Hepatic stellate cell (primary cell): ENCODE results near the gene RNU6-9.
A peak's percentile ranks its signal among the peaks of the same experiment; 100 is the strongest.

Experiments
- DNase-seq: peaks from one replicate; pipeline ENCODE4 v3.0.0; 2011; ENCODE audit warnings: low spot score

Gene RNU6-9

GRCh38 chr19:899336-900042 lies 6.2 kb downstream of the RNU6-9 start:
- no peak for DNase-seq

- no peak for DNase-seq
Measured at GRCh38 chr19:900043-900301, 6.7 kb downstream of the RNU6-9 start.

DNA sequence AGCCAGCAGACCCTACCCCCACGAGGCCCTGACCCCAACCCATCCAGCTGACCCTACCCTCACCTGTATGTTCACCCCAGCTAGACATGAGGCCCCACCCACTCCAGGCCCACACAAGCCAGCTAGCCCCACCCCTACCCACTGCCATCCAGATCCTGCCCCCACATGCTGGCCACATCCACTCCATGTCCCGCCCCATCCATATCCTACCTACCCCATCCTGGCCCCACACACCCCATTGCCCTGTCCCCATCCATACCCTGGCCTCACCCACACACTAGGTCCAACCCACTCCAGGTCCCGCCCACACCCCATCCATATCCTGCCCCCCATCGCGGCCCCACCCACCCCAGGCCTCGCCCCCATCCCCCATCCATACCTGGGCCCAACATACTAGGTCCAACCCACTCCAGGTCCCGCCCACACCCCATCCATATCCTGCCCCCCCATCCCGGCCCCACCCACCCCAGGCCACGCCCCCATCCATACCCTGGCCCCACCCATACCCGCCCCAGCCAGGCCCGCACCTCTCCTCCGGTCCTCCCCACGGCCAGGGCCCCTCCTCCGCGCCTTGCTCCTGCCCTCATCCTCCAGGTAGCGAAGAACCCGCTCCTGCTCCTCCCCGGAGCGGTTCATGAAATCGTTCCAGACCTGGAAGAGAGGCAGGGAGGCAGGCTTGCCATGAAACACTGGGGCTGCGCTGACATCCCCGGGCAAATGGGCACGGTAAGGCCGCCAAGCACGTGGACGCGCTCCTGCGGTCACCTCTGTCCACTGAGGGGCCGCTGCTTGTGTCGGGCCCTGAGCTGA lies 7.2 kb downstream of the RNU6-9 start:
- no peak for DNase-seq

DNA sequence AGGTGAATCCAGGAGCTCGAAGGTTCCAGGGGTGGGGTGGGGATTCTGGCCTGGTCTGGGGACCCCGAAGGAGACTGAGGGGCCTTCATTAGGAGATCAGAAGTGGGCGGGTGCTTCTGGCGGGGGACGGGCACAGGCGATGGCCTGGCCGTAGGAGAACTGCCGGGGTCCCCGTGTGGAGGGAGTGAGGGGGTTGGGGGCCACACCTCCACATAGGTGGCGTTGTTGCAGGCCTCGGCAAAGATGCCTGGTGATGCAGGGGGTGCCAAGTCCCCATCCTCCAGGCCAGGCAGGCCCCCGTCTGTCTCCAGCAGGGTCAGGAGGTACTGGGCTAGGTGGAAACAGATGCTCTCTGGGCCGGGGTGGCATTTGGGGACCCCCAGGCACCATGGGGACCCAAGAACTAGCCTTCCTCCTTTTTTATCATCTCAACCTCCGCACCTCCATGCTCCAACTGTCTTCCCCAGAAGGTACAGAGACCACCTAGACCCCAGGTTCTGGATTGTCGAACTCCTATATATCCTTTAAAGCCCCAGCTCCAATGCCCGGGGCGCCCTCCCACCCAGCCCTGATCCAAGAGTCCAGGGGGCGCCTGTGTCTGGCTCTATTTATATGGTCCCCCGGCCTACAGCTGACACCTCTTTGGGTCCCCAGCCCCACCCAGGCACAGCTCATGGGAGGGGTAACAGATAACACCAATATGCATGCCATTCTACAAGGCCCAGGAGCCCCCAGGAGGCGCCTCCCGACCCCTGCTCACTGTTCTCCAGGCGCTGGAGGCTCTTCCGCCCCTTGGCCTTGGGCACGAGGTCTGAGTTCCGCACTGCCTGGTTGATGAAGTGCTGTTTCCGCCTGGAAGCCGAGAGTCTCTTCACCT lies 8.2 kb downstream of the RNU6-9 start:
- DNase-seq: no peak

GRCh38 chr19:902093-902370 lies 8.7 kb downstream of the RNU6-9 start:
- DNase-seq: no peak

DNA sequence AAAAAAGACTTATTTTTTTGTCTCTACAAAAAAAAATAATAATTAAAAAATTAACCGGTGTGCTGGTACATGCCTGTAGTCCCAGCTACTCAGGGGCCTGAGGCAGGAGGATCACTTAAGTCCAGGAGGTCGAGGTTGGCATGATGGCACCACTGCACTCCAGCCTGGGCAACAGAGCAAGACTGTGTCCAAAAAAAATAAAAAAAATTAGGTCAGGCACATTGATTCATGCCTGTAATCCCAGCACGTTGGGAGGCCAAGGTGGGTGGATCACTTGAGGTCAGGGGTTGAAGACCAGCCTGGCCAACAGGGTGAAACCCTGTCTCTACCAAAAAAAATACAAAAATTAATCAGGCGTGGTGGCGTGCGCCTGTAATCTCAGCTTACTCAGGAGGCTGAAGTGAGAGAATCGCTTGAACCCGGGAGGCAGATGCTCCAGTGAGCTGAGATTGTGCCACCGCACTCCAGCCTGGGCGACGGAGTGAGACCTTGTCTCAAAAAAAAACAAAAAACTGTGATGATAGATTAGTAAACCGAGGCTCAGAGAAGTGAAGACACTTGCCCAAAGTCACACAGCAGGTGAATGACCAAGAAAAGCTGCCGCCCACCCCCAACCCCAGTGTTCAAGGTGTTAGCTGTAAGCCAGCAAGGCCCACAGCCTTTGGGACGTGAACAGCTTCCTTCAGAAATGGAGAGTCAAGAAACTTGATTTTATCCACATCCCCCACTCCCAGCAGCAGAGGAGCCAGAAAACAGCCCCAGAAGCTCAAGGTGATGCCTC lies 9.4 kb downstream of the RNU6-9 start:
- no peak for DNase-seq

- DNase-seq: no peak
Measured at GRCh38 chr19:903266-903797, 10.0 kb downstream of the RNU6-9 start.

- no peak for DNase-seq
Measured at GRCh38 chr19:904545-904944, 11.3 kb downstream of the RNU6-9 start.

DNA sequence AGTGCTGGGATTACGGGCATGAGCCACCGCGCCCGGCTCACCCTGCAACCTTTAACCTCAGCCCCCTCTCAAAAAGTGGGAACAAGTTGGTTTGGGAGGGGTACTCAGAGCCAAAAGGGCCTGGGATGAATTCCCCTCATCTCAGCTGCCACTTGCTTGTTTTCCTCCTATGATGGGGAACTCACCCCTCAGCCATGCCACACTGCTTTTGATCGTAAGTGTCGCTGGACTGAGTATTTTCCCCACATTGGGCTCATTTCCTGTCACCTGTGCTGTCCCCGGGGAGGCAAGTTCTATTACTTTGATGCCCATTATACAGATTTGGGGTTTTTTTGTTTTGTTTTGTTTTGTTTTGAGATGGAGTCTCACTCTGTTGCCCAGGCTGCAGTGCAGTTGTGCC lies 13.2 kb downstream of the RNU6-9 start:
- no peak for DNase-seq

GRCh38 chr19:907183-907853 lies 14.0 kb downstream of the RNU6-9 start:
- no peak for DNase-seq

DNA sequence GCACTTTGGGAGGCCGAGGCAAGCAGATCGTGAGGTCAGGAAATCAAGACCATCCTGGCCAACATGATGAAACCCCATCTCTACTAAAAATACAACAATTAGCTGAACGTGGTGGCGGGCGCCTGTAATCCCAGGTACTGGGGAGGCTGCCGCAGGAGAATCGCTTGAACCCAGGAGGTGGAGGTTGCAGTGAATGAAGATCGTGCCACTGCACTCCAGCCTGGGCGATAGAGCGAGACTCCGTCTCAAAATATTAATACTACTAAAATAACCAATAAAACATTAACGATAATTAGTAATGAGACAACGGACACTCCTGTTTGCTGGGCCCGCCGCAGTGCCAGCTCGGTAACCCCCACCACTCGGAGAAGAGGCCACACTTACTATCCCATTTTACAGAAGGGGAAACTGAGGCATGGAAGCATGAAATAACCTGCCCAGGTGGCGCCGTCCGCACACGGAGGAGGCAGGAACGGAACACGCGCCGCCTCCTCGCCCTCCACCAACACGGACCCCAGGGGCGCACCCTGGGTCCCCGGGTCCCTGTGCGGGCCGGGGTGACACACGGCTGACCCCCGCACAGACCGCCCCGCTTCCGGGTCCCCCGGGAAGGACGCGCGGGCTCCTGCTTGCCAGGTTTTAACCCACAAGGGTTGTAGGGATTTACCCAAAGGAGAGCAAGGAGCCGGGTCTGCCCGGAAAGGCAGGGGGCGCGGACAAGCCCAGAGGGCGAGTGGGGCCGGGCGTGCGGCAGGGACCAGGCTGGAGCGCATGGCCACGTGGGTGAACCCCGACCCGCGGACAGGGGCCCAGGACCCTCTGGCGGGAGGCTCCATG lies 18.1 kb downstream of the RNU6-9 start:
- no peak for DNase-seq

- DNase-seq: no peak
Measured at GRCh38 chr19:912181-913079, 19.1 kb downstream of the RNU6-9 start.

GRCh38 chr19:913080-913748 lies 19.9 kb downstream of the RNU6-9 start, which contains the start of gene R3HDM4:
Gene R3HDM4 (minus strand): TSS chr19:913219. CDS start chr19:913157, 62 bp downstream.
- DNase-seq: peak; percentile 95

GRCh38 chr19:916645-917322 lies 23.5 kb downstream of the RNU6-9 start:
- DNase-seq: no peak

GRCh38 chr19:917323-918151 lies 24.3 kb downstream of the RNU6-9 start, which contains the start of gene KISS1R:
Gene KISS1R (plus strand): TSS chr19:917333. CDS start chr19:917503, 170 bp downstream.
- DNase-seq: peak; percentile 44

DNA sequence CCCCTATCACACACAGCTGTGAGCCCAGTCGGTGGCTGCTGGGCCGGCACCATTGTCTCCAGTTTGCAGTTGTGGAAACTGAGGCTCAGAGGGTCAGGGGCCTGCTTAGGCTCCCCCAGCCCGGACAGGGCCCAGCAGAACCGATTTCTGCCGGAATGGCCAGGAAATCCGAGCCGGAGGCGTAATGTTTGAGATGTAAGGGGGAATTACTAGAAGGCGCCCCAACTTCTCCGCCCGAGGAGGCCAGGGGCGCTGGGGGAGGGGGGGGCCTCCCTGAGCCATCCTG lies 24.8 kb downstream of the RNU6-9 start:
- no peak for DNase-seq

DNA sequence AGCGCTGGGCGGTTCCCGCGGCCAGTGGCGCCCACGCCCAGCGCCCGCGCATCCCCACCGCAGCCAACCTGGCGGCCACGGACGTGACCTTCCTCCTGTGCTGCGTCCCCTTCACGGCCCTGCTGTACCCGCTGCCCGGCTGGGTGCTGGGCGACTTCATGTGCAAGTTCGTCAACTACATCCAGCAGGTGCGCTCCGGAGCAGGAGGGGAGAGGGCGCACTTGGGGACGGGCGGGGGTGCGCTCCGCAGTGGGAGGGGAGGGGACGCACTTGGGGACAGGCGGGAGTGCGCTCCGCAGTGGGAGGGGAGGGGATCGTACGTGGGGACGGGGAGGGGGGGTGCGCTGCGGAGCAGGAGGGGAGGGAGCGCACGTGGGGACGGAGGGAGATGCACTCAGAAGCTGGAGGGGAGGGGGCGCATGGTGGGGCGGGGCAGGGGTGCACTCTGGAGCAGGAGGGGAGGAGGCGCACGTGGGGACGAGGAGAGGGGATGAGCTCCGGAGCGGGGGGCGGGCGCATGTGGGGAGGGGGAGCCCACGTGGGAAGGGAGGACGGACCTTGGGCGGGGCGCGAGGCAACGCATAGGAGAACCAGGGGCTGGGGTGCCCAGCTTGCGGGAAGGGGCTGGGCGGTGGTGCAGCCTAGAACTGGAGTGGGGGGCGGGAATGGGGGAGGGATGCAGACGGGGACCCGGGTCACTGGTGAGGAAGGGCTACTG lies 25.4 kb downstream of the RNU6-9 start:
- no peak for DNase-seq
